HepG2 (cell line): ENCODE results near the gene MMP28. TPM values are rescaled to one million over a fixed set of nuclear protein-coding genes. Genes with fewer than 3 reads are reported as not detected.

Experiments
- ATAC-seq: fragments of 200-7000 bp; cut with Tn5 transposase; 3 replicates; pipeline ENCODE4 v1.9.1; 2020; ENCODE audit warnings: mild to moderate bottlenecking, moderate library complexity
- BruUV-seq: library from RNA; stranded (reverse); fragments of 400-500 nt; replicated peaks from 2 replicates; lab custom pipeline; 2021; lab: Mats Ljungman, UMichigan
- CTCF ChIA-PET: fragments of 300-600 bp; formaldehyde crosslinking; extraction: SDS; loops from one replicate; lab custom pipeline; 2021; ENCODE audit warnings: low total read pairs, inconsistent platforms, low intra/inter-chr PET ratio; lab: Yijun Ruan, JAX
- POLR2A ChIA-PET: fragments of 350-600 bp; sonication (Branson Sonifier 250); formaldehyde crosslinking; loops from one replicate; lab custom pipeline; 2020; ENCODE audit warnings: antibody characterized with exemption, inconsistent platforms; lab: Yijun Ruan, JAX
- DNase-seq: peaks from one replicate; pipeline ENCODE4 v3.0.0-alpha.2; 2015; ENCODE audit warnings: low spot score
- FAIRE-seq: peaks from 3 replicates; lab custom pipeline; 2011; peaks lifted over from hg19 to GRCh38; lab: Jason Lieb, UNC
- H2AFZ ChIP-seq: one replicate; pipeline ENCODE4 v1.6.1; 2011; ENCODE audit warnings: low read length, inconsistent platforms
- H3K27ac ChIP-seq: fragments of 300-600 bp; 3 replicates; pipeline ENCODE4 v1.8.0; 2011; ENCODE audit warnings: mixed run types, mild to moderate bottlenecking, mixed read lengths, low read length, inconsistent platforms; ENCODE audit not compliant: insufficient read depth; ENCODE audit errors: extremely low read length
- H3K27me3 ChIP-seq, 2 experiments: fragments of 200-600 bp in 1 of 2; 2 replicates in 1 of 2; 3 replicates in 1 of 2; pipeline versions ENCODE4 v1.6.0 to v1.8.0; 2011; ENCODE audit warnings: low read length in 2 of 2, mild to moderate bottlenecking in 2 of 2, moderate library complexity in 2 of 2, inconsistent platforms in 1 of 2; ENCODE audit not compliant: insufficient read depth in 2 of 2, control insufficient read depth in 1 of 2
- H3K36me3 ChIP-seq, 2 experiments: fragments of 200-600 bp in 1 of 2; replicated peaks in 1 of 2; 2 replicates in 1 of 2; 3 replicates in 1 of 2; pipeline versions ENCODE4 v1.5.1 to v1.8.0; 2011; ENCODE audit warnings: low read length in 2 of 2, inconsistent platforms in 1 of 2; ENCODE audit not compliant: insufficient read depth in 2 of 2, control insufficient read depth in 1 of 2
- H3K4me1 ChIP-seq: 2 replicates; pipeline ENCODE4 v1.5.1; 2012; ENCODE audit warnings: low read length, inconsistent platforms; ENCODE audit not compliant: insufficient read depth
- H3K4me2 ChIP-seq: 2 replicates; pipeline ENCODE4 v1.6.0; 2011; ENCODE audit warnings: low read depth, low read length, inconsistent platforms
- H3K4me3 ChIP-seq, 3 experiments: fragments of 200-600 bp in 1 of 3; sonication (generic), shearing (Covaris generic) in 1 of 3; replicated peaks in 1 of 3; 2 replicates each; pipeline ENCODE4 v1.5.1; 2011 to 2016; ENCODE audit warnings: low read length in 3 of 3, inconsistent platforms in 2 of 3, low read depth in 2 of 3, mild to moderate bottlenecking in 2 of 3, control low read depth in 1 of 3, mixed read lengths in 1 of 3; ENCODE audit not compliant: insufficient read depth in 1 of 3
- H3K79me2 ChIP-seq: one replicate; pipeline ENCODE4 v1.6.1; 2011; ENCODE audit warnings: low read length, inconsistent platforms; ENCODE audit not compliant: insufficient read depth
- H3K9ac ChIP-seq: 2 replicates; pipeline ENCODE4 v1.6.0; 2011; ENCODE audit warnings: mild to moderate bottlenecking, low read depth, low read length, inconsistent platforms; ENCODE audit not compliant: insufficient read depth
- H3K9me3 ChIP-seq: 2 replicates; pipeline ENCODE4 v1.5.1; 2012; ENCODE audit warnings: mild to moderate bottlenecking, low read length
- H4K20me1 ChIP-seq: 2 replicates; pipeline ENCODE4 v1.6.0; 2011; ENCODE audit warnings: inconsistent platforms, mild to moderate bottlenecking, low read length, moderate library complexity; ENCODE audit not compliant: insufficient read depth
- ARID4A ChIP-seq: sonication (generic); formaldehyde crosslinking; IDR thresholded peaks from 2 replicates; pipeline ENCODE4 v1.5.0; 2020; ENCODE audit warnings: mild to moderate bottlenecking, missing genetic modification reagents, borderline replicate concordance
- CBX2 ChIP-seq, 2 experiments: fragments of 200-600 bp in 1 of 2; sonication (generic); formaldehyde crosslinking in 1 of 2; IDR thresholded peaks; 2 replicates each; pipeline versions ENCODE4 v1.7.0 to v1.8.1; 2018 to 2022; ENCODE audit warnings: low read depth in 2 of 2, low read length in 1 of 2, mild to moderate bottlenecking in 1 of 2, missing genetic modification reagents in 1 of 2
- MXD3 ChIP-seq: IDR thresholded peaks from 2 replicates; pipeline ENCODE4 v1.6.1; 2016; ENCODE audit warnings: mild to moderate bottlenecking, missing biosample characterization, missing genetic modification reagents
- PHF5A ChIP-seq: IDR thresholded peaks from one replicate; pipeline ENCODE4 v1.6.1; 2018; ENCODE audit warnings: low read depth, missing genetic modification reagents; ENCODE audit not compliant: unreplicated experiment
- ZFP90 ChIP-seq: sonication (generic); formaldehyde crosslinking; IDR thresholded peaks from 2 replicates; pipeline ENCODE4 v1.8.0; 2022; ENCODE audit warnings: missing genetic modification reagents, mild to moderate bottlenecking, inconsistent platforms, borderline replicate concordance
- ZFP91 ChIP-seq: sonication (generic); formaldehyde crosslinking; IDR thresholded peaks from 2 replicates; pipeline ENCODE4 v1.9.0; 2022; ENCODE audit warnings: missing genetic modification reagents, mild to moderate bottlenecking, borderline replicate concordance
- ZFY ChIP-seq: sonication (generic); formaldehyde crosslinking; IDR thresholded peaks from 2 replicates; pipeline ENCODE4 v1.4.0; 2020; ENCODE audit warnings: missing genetic modification reagents
- ZNF768 ChIP-seq: sonication (generic); formaldehyde crosslinking; IDR thresholded peaks from 2 replicates; pipeline ENCODE4 v1.4.0; 2020; ENCODE audit warnings: missing genetic modification reagents
- WGBS: methylation state at CpG from one replicate; pipeline ENCODE4 v1.1.6; 2017; ENCODE audit warnings: low lambda C conversion rate; 5-methylcytosine and 5-hydroxymethylcytosine counted together
- in situ Hi-C: cut with HindIII; loops from 2 replicates; pipeline ENCODE4 v1.10.0; 2017; ENCODE audit warnings: low pct_unique_long_range_greater_than_20kb; ENCODE audit not compliant: extremely low pct_ligation_motif_present
- intact Hi-C: fragments of 100-400 bp; cut with micrococcal nuclease; formaldehyde crosslinking; loops from one replicate; pipeline ENCODE4 v1.10.0; 2022; ENCODE audit not compliant: unreplicated experiment
- polyA plus RNA-seq, 8 experiments: library from polyadenylated mRNA; depleted of rRNA in 3 of 8; stranded (reverse) in 7 of 8; unstranded in 1 of 8; fragments of >200 nt; fragmentation: Illumina TruSeq in 4 of 8; extraction: Trizol in 4 of 8; gene quantifications; 2 replicates each; pipeline versions ENCODE4 v1.2.1 to v1.2.3, GENCODE V29; 2011 to 2016; ENCODE audit warnings: low read depth in 4 of 8, missing spikeins in 1 of 8, mixed read lengths in 1 of 8; ENCODE audit not compliant: insufficient read depth in 1 of 8
- total RNA-seq, 5 experiments: library from RNA; depleted of rRNA; stranded (reverse); fragments of >200 nt; fragmentation: Illumina TruSeq; extraction: Trizol; gene quantifications; 2 replicates each; pipeline ENCODE4 v1.2.3, GENCODE V29; 2016; ENCODE audit warnings: low read depth in 1 of 5

MMP28 gene
- total and polyA plus RNA-seq, 2 of the 13 experiments (the other 11 are each of a cell fraction or from before 2014, with no cell fraction given), result not detected

GRCh38 chr17:35796942-35797341 is 1.5 kb upstream of the MMP28 start (continued):
- TF ChIP-seq ZFP91 (CRISPR knock-in tag) (no peak), ZFY (CRISPR knock-in tag) (no peak), ZFP90 (CRISPR knock-in tag) (no peak), PHF5A (CRISPR knock-in tag) (no peak), ARID4A (no peak)
- TF ChIP-seq, all 625 proteins: peak for 0

- Histone ChIP-seq H3K4me3 (peak overlapping the region in 2 of 3 experiments; percentile 39 to 54; a peak in 2 of 6 replicates), H3K27me3 (peaks cover 13 to 65% of the 10 kb centered on the region in 2 experiments; a peak in 4 of 5 replicates)
- no peak for DNase-seq
- TF ChIP-seq MXD3 (CRISPR knock-in tag), result no peak
- 0 out of 2 replicates have a peak, but pooled peaks have one; percentile 42 for TF ChIP-seq CBX2 (IDR thresholded peaks at IDR 0.05; ENCODE audit: low read depth, low read length)
- no peak for TF ChIP-seq CBX2 (CRISPR knock-in tag; IDR thresholded peaks at IDR 0.05; ENCODE audit: low read depth)
- peak; percentile 96 for TF ChIP-seq ZNF768 (CRISPR knock-in tag)
- TF ChIP-seq, all 625 proteins: peak for 2
- no peak overlapping the region for H2AFZ ChIP-seq
- peak overlapping the region; percentile 67 for H3K4me2 ChIP-seq
- no peaks in the 10 kb centered on the region for H3K36me3 ChIP-seq
- intact Hi-C loops, result no loop called here
- no peak overlapping the region for H3K27ac ChIP-seq
- H4K20me1 ChIP-seq, result no peaks in the 10 kb centered on the region
- no peak overlapping the region for H3K9ac ChIP-seq
- CTCF ChIA-PET, result no interaction called here
- ATAC-seq (no peak), FAIRE-seq (no peak)
- WGBS, result 15% methylated on average over 7 of the region's 8 CpGs
- H3K4me1 ChIP-seq, result peaks cover 6% of the 10 kb centered on the region; the same call in 1 of the 2 replicates
- H3K79me2 ChIP-seq, result no peaks in the 10 kb centered on the region
- POLR2A ChIA-PET, result interaction anchor here (1.3 kb wide), 1 partner anchor 13 kb away, joined by 5 read pairs; the partner anchor contains the start of gene TAF15
- BruUV-seq, result no TSS peak
- no peaks in the 10 kb centered on the region for H3K9me3 ChIP-seq
- in situ Hi-C loops, result no loop called here
Measured at GRCh38 chr17:35795871-35796265, 427 bp upstream of the MMP28 start.
